ENCODE results near the gene TXNDC2.

Gene TXNDC2

DNA sequence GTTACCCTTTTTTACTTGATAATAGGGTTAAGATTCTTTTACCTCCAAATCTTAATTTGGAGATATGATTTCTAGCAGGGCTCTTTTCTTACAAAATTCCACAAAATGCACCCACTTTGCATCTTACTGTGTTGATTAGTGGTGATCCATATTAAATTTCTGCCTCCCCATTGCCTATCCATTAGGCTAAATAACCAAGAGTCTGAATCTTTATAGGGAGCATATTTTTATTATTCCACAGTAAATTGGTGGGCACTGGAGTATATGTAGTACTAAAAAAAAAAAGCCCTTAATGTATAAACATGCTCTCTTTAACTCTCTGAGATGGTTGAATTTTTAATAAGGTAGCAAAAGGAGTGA is 8.1 kb upstream of the TXNDC2 start:
- no peak for DNase-seq (ENCODE audit: low spot score)
- in situ Hi-C loops (cut with MboI; ENCODE audit: low sequenced_read_pairs, unreplicated experiment), result no loop called here
- TF ChIP-seq, protein P1, sequence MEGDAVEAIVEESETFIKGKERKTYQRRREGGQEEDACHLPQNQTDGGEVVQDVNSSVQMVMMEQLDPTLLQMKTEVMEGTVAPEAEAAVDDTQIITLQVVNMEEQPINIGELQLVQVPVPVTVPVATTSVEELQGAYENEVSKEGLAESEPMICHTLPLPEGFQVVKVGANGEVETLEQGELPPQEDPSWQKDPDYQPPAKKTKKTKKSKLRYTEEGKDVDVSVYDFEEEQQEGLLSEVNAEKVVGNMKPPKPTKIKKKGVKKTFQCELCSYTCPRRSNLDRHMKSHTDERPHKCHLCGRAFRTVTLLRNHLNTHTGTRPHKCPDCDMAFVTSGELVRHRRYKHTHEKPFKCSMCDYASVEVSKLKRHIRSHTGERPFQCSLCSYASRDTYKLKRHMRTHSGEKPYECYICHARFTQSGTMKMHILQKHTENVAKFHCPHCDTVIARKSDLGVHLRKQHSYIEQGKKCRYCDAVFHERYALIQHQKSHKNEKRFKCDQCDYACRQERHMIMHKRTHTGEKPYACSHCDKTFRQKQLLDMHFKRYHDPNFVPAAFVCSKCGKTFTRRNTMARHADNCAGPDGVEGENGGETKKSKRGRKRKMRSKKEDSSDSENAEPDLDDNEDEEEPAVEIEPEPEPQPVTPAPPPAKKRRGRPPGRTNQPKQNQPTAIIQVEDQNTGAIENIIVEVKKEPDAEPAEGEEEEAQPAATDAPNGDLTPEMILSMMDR (IDR thresholded peaks at IDR 0.05; ENCODE audit: borderline replicate concordance, control extremely low read depth, extremely low read depth, insufficient read depth, missing control alignments), result no peak

DNA sequence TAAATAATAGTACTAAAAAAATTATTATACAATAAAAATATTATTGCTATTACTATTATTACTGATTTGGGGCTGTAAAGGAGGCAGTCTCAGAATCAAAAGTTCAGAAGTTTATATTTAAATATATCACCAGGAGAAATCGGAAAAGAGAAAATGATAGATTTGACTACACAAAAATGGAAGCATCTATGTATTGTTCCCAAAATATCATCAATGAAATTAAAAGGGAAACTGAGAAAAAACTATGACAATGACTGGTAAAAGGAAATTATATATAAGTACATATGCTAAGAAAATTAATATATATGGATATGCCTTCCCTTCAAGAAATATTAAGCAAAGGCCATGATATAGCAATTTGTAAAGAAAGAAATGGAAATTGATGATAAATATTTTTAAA is 7.7 kb upstream of the TXNDC2 start:
- in situ Hi-C loops (cut with MboI; ENCODE audit: low sequenced_read_pairs, unreplicated experiment), result no loop called here
- TF ChIP-seq, protein P1 (IDR thresholded peaks at IDR 0.05; ENCODE audit: borderline replicate concordance, control extremely low read depth, extremely low read depth, insufficient read depth, missing control alignments), result no peak
- no peak for DNase-seq (ENCODE audit: low spot score)

DNA sequence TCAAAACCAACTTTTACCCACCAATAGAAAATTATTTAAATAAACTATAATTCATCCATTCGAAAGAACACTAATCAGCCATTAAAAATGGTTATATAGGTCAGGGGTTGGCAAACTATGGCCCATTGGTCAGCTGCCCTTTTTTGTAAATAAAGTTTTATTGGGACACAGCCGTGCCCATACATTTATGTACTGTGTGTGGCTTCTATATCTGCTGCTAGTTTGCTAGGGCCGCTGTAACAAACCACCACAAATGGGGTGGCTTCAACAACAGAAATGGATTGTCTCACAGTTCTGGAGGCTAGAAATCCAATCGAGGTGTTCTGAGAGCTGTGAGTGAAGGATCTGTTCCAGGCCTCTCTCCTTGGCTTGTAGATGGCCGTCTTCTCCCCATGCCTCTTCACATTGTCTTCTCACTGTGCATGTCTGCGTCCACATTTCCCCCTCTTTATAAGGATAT is 7.0 kb upstream of the TXNDC2 start:
- DNase-seq (ENCODE audit: low spot score), result no peak
- in situ Hi-C loops (cut with MboI; ENCODE audit: low sequenced_read_pairs, unreplicated experiment), result no loop called here
- TF ChIP-seq, protein P1 (IDR thresholded peaks at IDR 0.05; ENCODE audit: borderline replicate concordance, control extremely low read depth, extremely low read depth, insufficient read depth, missing control alignments), result no peak

DNA sequence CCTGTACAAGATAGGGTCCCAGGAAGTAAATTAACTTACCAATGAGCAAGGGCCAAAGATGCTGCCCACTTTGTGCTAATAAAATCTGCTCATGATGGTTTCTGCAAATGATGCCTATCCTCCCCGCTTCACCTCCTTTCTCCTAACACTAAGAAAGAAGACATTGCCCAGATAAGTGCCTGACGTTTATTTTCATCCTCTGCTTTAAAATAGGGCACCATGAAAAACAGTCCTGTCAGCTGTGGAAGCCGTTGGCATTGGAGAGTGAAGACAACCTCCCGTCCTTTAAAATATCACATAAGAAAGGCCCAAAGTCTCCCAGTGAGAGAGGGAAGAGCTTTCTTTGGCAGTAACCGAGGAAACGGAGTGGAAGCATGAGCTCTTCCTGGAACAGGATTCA is 1.7 kb upstream of the TXNDC2 start:
- in situ Hi-C loops (cut with MboI; ENCODE audit: low sequenced_read_pairs, unreplicated experiment), result no loop called here
- TF ChIP-seq, protein P1 (IDR thresholded peaks at IDR 0.05; ENCODE audit: borderline replicate concordance, control extremely low read depth, extremely low read depth, insufficient read depth, missing control alignments), result no peak
- DNase-seq (ENCODE audit: low spot score), result no peak

DNA sequence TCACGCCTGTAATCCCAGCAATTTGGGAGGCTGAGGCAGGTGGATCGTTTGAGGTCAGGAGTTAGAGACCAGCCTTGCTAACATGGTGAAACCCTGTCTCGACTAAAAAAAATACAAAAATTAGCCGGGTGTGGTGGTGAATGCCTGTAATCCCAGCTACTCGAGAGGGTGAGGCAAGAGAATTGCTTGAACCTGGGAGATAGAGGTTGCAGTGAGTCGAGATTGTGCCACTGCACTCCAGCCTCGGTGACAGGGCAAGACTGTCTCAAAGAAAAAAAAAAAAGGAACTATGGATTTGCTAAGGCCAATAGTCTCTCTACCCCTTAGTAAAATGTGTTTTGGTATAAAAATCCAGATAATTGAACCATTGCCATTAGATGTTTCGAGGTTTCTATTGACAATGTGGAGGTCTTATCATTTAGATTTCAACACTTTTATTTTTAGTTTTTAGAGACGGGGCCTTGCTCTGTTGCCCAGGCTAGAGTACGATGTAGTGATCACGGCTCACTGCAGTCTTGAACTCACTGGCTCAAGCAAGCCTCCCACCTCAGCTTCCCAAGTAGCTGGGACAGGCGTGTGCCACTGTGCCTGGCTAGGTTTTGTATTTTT is 1.1 kb upstream of the TXNDC2 start:
- in situ Hi-C loops (cut with MboI; ENCODE audit: low sequenced_read_pairs, unreplicated experiment), result no loop called here
- TF ChIP-seq, protein P1 (IDR thresholded peaks at IDR 0.05; ENCODE audit: borderline replicate concordance, control extremely low read depth, extremely low read depth, insufficient read depth, missing control alignments), result no peak
- DNase-seq (ENCODE audit: low spot score), result no peak

DNA sequence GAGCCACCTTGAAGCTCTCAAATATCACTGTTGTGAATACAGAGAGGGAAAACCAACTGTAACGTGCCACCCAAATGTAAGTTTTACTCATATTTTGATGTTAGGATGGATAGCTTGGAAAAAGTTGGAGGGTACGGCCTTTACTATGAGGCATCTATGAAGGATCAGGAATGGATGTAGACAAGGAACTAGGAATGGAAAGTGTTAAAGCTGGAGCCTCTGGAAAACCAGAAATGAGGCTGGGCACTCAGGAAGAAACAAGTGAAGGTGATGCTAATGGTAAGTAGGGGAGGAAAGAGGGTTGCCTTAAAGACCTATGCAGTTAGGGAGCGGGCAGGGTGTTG is 204 bp downstream of the TXNDC2 start:
- TF ChIP-seq, protein P1 (IDR thresholded peaks at IDR 0.05; ENCODE audit: borderline replicate concordance, control extremely low read depth, extremely low read depth, insufficient read depth, missing control alignments), result no peak
- in situ Hi-C loops (cut with MboI; ENCODE audit: low sequenced_read_pairs, unreplicated experiment), result no loop called here
- no peak for DNase-seq (ENCODE audit: low spot score)

DNA sequence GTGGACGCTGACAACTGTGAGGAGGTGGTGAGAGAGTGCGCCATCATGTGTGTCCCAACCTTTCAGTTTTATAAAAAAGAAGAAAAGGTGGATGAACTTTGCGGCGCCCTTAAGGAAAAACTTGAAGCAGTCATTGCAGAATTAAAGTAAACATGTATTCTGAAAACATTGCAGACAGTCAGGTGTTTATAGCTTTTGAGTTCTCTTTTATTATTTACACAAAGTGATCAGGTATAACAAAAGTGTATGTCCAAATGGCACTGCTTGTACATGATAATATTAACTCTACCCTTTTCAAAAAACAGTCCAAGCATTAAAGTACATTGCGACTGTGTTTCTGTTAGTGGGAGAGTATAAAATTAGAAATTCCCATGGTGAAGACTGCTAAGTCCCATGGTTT is 2.2 kb downstream of the TXNDC2 start:
- in situ Hi-C loops (cut with MboI; ENCODE audit: low sequenced_read_pairs, unreplicated experiment), result no loop called here
- TF ChIP-seq, protein P1 (IDR thresholded peaks at IDR 0.05; ENCODE audit: borderline replicate concordance, control extremely low read depth, extremely low read depth, insufficient read depth, missing control alignments), result no peak
- no peak for DNase-seq (ENCODE audit: low spot score)

All from GM13976 (cell line).